ENCODE data around the gene AP1B1. TPM values are rescaled to one million over a fixed set of nuclear protein-coding genes. Genes with fewer than 3 reads are reported as not detected.

Gene AP1B1
- total RNA-seq (2022; extraction: Qiagen RNA extraction) = 20.9 to 30.4 TPM (median 30.0 TPM) in 5 replicates

GRCh38 chr22:29387921-29388758, at the start of gene AP1B1:
AP1B1 (minus strand) TSS chr22:29388570; CDS start chr22:29367243, 21,327 bp downstream.

GRCh38 chr22:29315286-29316140, 72.9 kb downstream of the AP1B1 start, which contains the start of gene RASL10A:
RASL10A (minus strand) TSS chr22:29315697; CDS start chr22:29315246, 451 bp downstream.

GRCh38 chr22:29306175-29306834, 82.1 kb downstream of the AP1B1 start, which contains the start of gene GAS2L1:
GAS2L1 (plus strand) TSS chr22:29306650; CDS start chr22:29308106, 1,456 bp downstream.

Other genes with a start within 250 kb of the AP1B1 start
- gene EMID1, start 182.7 kb downstream of the AP1B1 start, total RNA-seq (2022; extraction: Qiagen RNA extraction) = 0.19 to 0.54 TPM (median 0.23 TPM) in 5 replicates
- gene RHBDD3, start 120.6 kb downstream of the AP1B1 start, total RNA-seq (2022; extraction: Qiagen RNA extraction) = 18.1 to 25.8 TPM (median 24.4 TPM) in 5 replicates
- gene EWSR1, start 120.3 kb downstream of the AP1B1 start, total RNA-seq (2022; extraction: Qiagen RNA extraction) = 218 to 236 TPM (median 226 TPM) in 5 replicates
- gene GAS2L1, start 81.9 kb downstream of the AP1B1 start, total RNA-seq (2022; extraction: Qiagen RNA extraction) = 23.8 to 41.8 TPM (median 37.9 TPM) in 5 replicates
- gene RASL10A, start 72.9 kb downstream of the AP1B1 start, total RNA-seq (2022; extraction: Qiagen RNA extraction) = 0.11 to 0.25 TPM (median 0.19 TPM) in 5 replicates
- gene RFPL1, start 50.0 kb upstream of the AP1B1 start, total RNA-seq (2022; extraction: Qiagen RNA extraction) = not detected in 5 replicates
- 0.07 to 0.17 TPM (median 0.12 TPM) in 5 replicates for gene NEFH, start 91.6 kb upstream of the AP1B1 start, total RNA-seq (2022; extraction: Qiagen RNA extraction)
- gene THOC5, start 165.2 kb upstream of the AP1B1 start, total RNA-seq (2022; extraction: Qiagen RNA extraction) = 29.2 to 32.5 TPM (median 30.5 TPM) in 5 replicates
- gene NIPSNAP1, start 192.5 kb upstream of the AP1B1 start, total RNA-seq (2022; extraction: Qiagen RNA extraction) = 58.3 to 64.0 TPM (median 61.9 TPM) in 5 replicates
- 14.4 to 18.6 TPM (median 16.3 TPM) in 5 replicates for gene NF2, start 215.1 kb upstream of the AP1B1 start, total RNA-seq (2022; extraction: Qiagen RNA extraction)

Data from A549 treated with dexamethasone at 1 μM for 4 hours (cell line).